OCI-LY1 (cell line): ENCODE results near the gene MRPS27.

Experiments used
- H2AFZ ChIP-seq: fragments of 200-600 bp; sonication (generic), shearing (Covaris generic); 2 replicates; pipeline ENCODE4 v1.6.0; 2014; ENCODE audit warnings: antibody characterized with exemption, mild to moderate bottlenecking, low read length
- H3F3A ChIP-seq: fragments of 200-600 bp; sonication (generic), shearing (Covaris generic); 2 replicates; pipeline ENCODE4 v1.6.0; 2014; ENCODE audit warnings: mild to moderate bottlenecking, antibody characterized with exemption, low read length, moderate library complexity; ENCODE audit not compliant: insufficient read depth
- H3K27ac ChIP-seq: fragments of 200-600 bp; sonication (generic); 2 replicates; pipeline ENCODE4 v1.5.1; 2014; ENCODE audit warnings: low read length, mixed run types, mild to moderate bottlenecking, low read depth; ENCODE audit not compliant: poor library complexity, severe bottlenecking
- H3K27me3 ChIP-seq: fragments of 200-600 bp; sonication (generic); 2 replicates; pipeline ENCODE4 v1.6.0; 2014; ENCODE audit warnings: antibody characterized with exemption, mild to moderate bottlenecking, low read length, moderate library complexity; ENCODE audit not compliant: insufficient read depth
- H3K36me3 ChIP-seq: fragments of 200-600 bp; sonication (generic); 2 replicates; pipeline ENCODE4 v1.6.1; 2014; ENCODE audit warnings: mild to moderate bottlenecking, antibody characterized with exemption, low read length, moderate library complexity, mixed read lengths; ENCODE audit not compliant: insufficient read depth
- H3K4me1 ChIP-seq: fragments of 200-600 bp; sonication (generic); 2 replicates; pipeline ENCODE4 v1.5.1; 2014; ENCODE audit warnings: mild to moderate bottlenecking, low read length, moderate library complexity; ENCODE audit not compliant: insufficient read depth, severe bottlenecking
- H3K4me2 ChIP-seq: fragments of 200-600 bp; sonication (generic), shearing (Covaris generic); 2 replicates; pipeline ENCODE4 v1.6.1; 2014; ENCODE audit warnings: low read length
- H3K4me3 ChIP-seq: fragments of 200-600 bp; sonication (generic); 2 replicates; pipeline ENCODE4 v1.5.1; 2014; ENCODE audit warnings: low read length, low read depth, mild to moderate bottlenecking, mixed read lengths; ENCODE audit not compliant: poor library complexity, severe bottlenecking
- H3K79me2 ChIP-seq: fragments of 200-600 bp; shearing (Covaris generic); 2 replicates; pipeline ENCODE4 v1.6.1; 2016; ENCODE audit warnings: mixed run types, low read length, mixed read lengths; ENCODE audit not compliant: insufficient read depth
- H3K9ac ChIP-seq: fragments of 200-600 bp; sonication (generic), shearing (Covaris generic); 2 replicates; pipeline ENCODE4 v1.6.1; 2014; ENCODE audit warnings: mild to moderate bottlenecking, low read length, mixed read lengths
- H3K9me2 ChIP-seq: fragments of 200-600 bp; sonication (generic), shearing (Covaris generic); 2 replicates; pipeline ENCODE4 v1.6.1; 2014; ENCODE audit warnings: low read depth, mild to moderate bottlenecking, low read length, mixed read lengths
- H3K9me3 ChIP-seq: fragments of 200-600 bp; shearing (Covaris generic); 2 replicates; pipeline ENCODE4 v1.6.1; 2014; ENCODE audit warnings: low read length, mixed read lengths
- H4K20me1 ChIP-seq: fragments of 200-600 bp; sonication (generic), shearing (Covaris generic); 2 replicates; pipeline ENCODE4 v1.6.0; 2016; ENCODE audit warnings: mild to moderate bottlenecking, low read length; ENCODE audit not compliant: insufficient read depth
- CTCF ChIP-seq: fragments of 200-600 bp; sonication (generic), shearing (Covaris generic); IDR thresholded peaks from 2 replicates; pipeline ENCODE4 v1.5.1; 2017; ENCODE audit warnings: mild to moderate bottlenecking, antibody characterized with exemption, low read length, moderate library complexity, mixed read lengths
- EZH2 ChIP-seq: fragments of 200-600 bp; sonication (generic), shearing (Covaris generic); IDR thresholded peaks from 2 replicates; pipeline ENCODE4 v1.8.0; 2017; ENCODE audit warnings: borderline replicate concordance, mixed run types, mild to moderate bottlenecking, antibody characterized with exemption, low read length, moderate library complexity, mixed read lengths

Gene MRPS27

GRCh38 chr5:72283358-72283757 is 36.7 kb downstream of the MRPS27 start:
- Histone ChIP-seq H3K4me3 (no peak overlapping the region), H3K27ac (peak overlapping the region; percentile 15), H4K20me1 (no peaks in the 10 kb centered on the region), H2AFZ (no peak overlapping the region), H3K36me3 (peaks cover 67% of the 10 kb centered on the region), H3K9ac (no peak overlapping the region; the same call in 1 of the 2 replicates), H3F3A (no peaks in the 10 kb centered on the region), H3K9me3 (no peaks in the 10 kb centered on the region), H3K4me1 (peaks cover 56% of the 10 kb centered on the region), H3K79me2 (peaks cover 6% of the 10 kb centered on the region; the same call in 1 of the 2 replicates), H3K4me2 (no peak overlapping the region), H3K9me2 (no peaks in the 10 kb centered on the region), H3K27me3 (no peaks in the 10 kb centered on the region)
- TF ChIP-seq EZH2 (no peak), CTCF (no peak)

GRCh38 chr5:72282878-72283277 is 37.2 kb downstream of the MRPS27 start:
- Histone ChIP-seq H3K36me3 (peaks cover 67% of the 10 kb centered on the region), H3K9me3 (no peaks in the 10 kb centered on the region), H3F3A (no peaks in the 10 kb centered on the region), H3K9ac (no peak overlapping the region; the same call in 1 of the 2 replicates), H3K4me1 (peaks cover 56% of the 10 kb centered on the region), H4K20me1 (no peaks in the 10 kb centered on the region), H3K79me2 (peaks cover 6% of the 10 kb centered on the region; the same call in 1 of the 2 replicates), H3K27me3 (no peaks in the 10 kb centered on the region), H3K9me2 (no peaks in the 10 kb centered on the region), H2AFZ (no peak overlapping the region), H3K4me3 (no peak overlapping the region), H3K27ac (peak overlapping the region; percentile 15), H3K4me2 (no peak overlapping the region)
- TF ChIP-seq CTCF (no peak), EZH2 (no peak)

GRCh38 chr5:72281764-72282499 is 38.1 kb downstream of the MRPS27 start:
- Histone ChIP-seq H2AFZ (no peak overlapping the region), H3K36me3 (peaks cover 64% of the 10 kb centered on the region), H3F3A (no peaks in the 10 kb centered on the region), H3K27ac (peak overlapping the region; percentile 30), H3K79me2 (peaks cover 6% of the 10 kb centered on the region; the same call in 1 of the 2 replicates), H3K9me2 (no peaks in the 10 kb centered on the region), H3K4me1 (peaks cover 56% of the 10 kb centered on the region), H3K4me2 (no peak overlapping the region), H3K4me3 (no peak overlapping the region), H3K27me3 (no peaks in the 10 kb centered on the region), H4K20me1 (no peaks in the 10 kb centered on the region), H3K9me3 (no peaks in the 10 kb centered on the region), H3K9ac (no peak overlapping the region)
- TF ChIP-seq CTCF: no peak
- no peak for TF ChIP-seq EZH2
